HEK293 (cell line): ENCODE data around the gene CA5A.
"Not testable (repeated sequence)": the region's sequence is repeated elsewhere in the genome, so short reads cannot be mapped to it uniquely, and the experiment has no call there.

Experiments
- CTCF ChIA-PET: fragments of 350-600 bp; formaldehyde crosslinking; extraction: SDS; loops from one replicate; lab custom pipeline; 2021; ENCODE audit warnings: antibody characterized with exemption; lab: Yijun Ruan, JAX
- POLR2A ChIA-PET: fragments of 300-600 bp; formaldehyde crosslinking; extraction: SDS; loops from one replicate; lab custom pipeline; 2020; ENCODE audit warnings: antibody characterized with exemption, inconsistent platforms; lab: Yijun Ruan, JAX
- H3K27ac ChIP-seq: fragments of 200-500 bp; sonication (Bioruptor generic); 2 replicates; pipeline ENCODE4 v1.5.1; 2014; ENCODE audit warnings: low read depth, low read length, control low read depth, inconsistent platforms; ENCODE audit errors: extremely low read depth
- H3K36me3 ChIP-seq, 2 experiments: fragments of 200-500 bp in 1 of 2; sonication (Bioruptor generic) in 1 of 2; 1 replicate in 1 of 2; 2 replicates in 1 of 2; pipeline ENCODE4 v1.5.1; 2014 to 2017; ENCODE audit warnings: inconsistent platforms in 2 of 2, low read length in 2 of 2; ENCODE audit not compliant: control insufficient read depth in 2 of 2, insufficient read depth in 1 of 2
- H3K4me1 ChIP-seq: fragments of 200-500 bp; sonication (Bioruptor generic); 2 replicates; pipeline ENCODE4 v1.5.1; 2014; ENCODE audit warnings: mild to moderate bottlenecking, low read length, inconsistent platforms; ENCODE audit not compliant: control insufficient read depth, insufficient read depth
- H3K4me3 ChIP-seq: 2 replicates; pipeline ENCODE4 v1.5.1; 2011; ENCODE audit warnings: low read depth, mild to moderate bottlenecking, control low read depth, low read length, moderate library complexity
- H3K9me3 ChIP-seq: fragments of 200-500 bp; sonication (Bioruptor generic); 2 replicates; pipeline ENCODE4 v1.5.1; 2014; ENCODE audit warnings: low read depth, low read length, inconsistent platforms; ENCODE audit not compliant: control insufficient read depth, insufficient read depth
- BCL11A ChIP-seq: fragments of 450-650 bp; formaldehyde crosslinking; IDR thresholded peaks from 2 replicates; pipeline ENCODE4 v1.5.1; 2016; ENCODE audit warnings: low read depth, missing biosample characterization, missing genetic modification characterization
- GLI2 ChIP-seq: fragments of 450-650 bp; formaldehyde crosslinking; IDR thresholded peaks from 2 replicates; pipeline ENCODE4; 2017; ENCODE audit warnings: missing biosample characterization, missing genetic modification characterization, low read depth, borderline replicate concordance
- HOXA7 ChIP-seq: sonication (generic); formaldehyde crosslinking; IDR thresholded peaks from 2 replicates; pipeline ENCODE4 v1.8.1; 2022; ENCODE audit warnings: missing genetic modification reagents, borderline replicate concordance
- KLF1 ChIP-seq: fragments of 450-650 bp; formaldehyde crosslinking; IDR thresholded peaks from 2 replicates; pipeline ENCODE4 v1.5.1; 2016; ENCODE audit warnings: missing biosample characterization, missing genetic modification characterization
- MYNN ChIP-seq: fragments of 450-650 bp; formaldehyde crosslinking; IDR thresholded peaks from 2 replicates; pipeline ENCODE4 v1.5.1; 2016; ENCODE audit warnings: missing biosample characterization, missing genetic modification characterization, borderline replicate concordance
- SP2 ChIP-seq: fragments of 450-650 bp; formaldehyde crosslinking; IDR thresholded peaks from 2 replicates; pipeline ENCODE4 v1.5.1; 2016; ENCODE audit warnings: missing biosample characterization, missing genetic modification characterization
- TRIM28 ChIP-seq: IDR thresholded peaks from 2 replicates; pipeline ENCODE4 v1.6.1; 2011; ENCODE audit warnings: low read length, control low read depth, borderline replicate concordance
- YY2 ChIP-seq: fragments of 450-650 bp; formaldehyde crosslinking; IDR thresholded peaks from 2 replicates; pipeline ENCODE4 v1.5.1; 2016; ENCODE audit warnings: missing biosample characterization, missing genetic modification characterization
- ZIC2 ChIP-seq: fragments of 450-650 bp; formaldehyde crosslinking; IDR thresholded peaks from 2 replicates; pipeline ENCODE4 v1.5.1; 2016; ENCODE audit warnings: missing biosample characterization, missing genetic modification characterization
- ZNF112 ChIP-seq: fragments of 450-650 bp; formaldehyde crosslinking; IDR thresholded peaks from 2 replicates; pipeline ENCODE4 v1.5.0; 2017; ENCODE audit warnings: missing biosample characterization, missing genetic modification characterization
- ZNF266 ChIP-seq: fragments of 450-650 bp; formaldehyde crosslinking; IDR thresholded peaks from 2 replicates; pipeline ENCODE4 v1.5.1; 2016; ENCODE audit warnings: missing biosample characterization, missing genetic modification characterization, low read depth
- ZNF335 ChIP-seq: fragments of 450-650 bp; formaldehyde crosslinking; conservative IDR thresholded peaks from 2 replicates; pipeline ENCODE4 v1.5.1; 2016; ENCODE audit warnings: missing biosample characterization, missing genetic modification characterization
- ZNF350 ChIP-seq: fragments of 450-650 bp; formaldehyde crosslinking; IDR thresholded peaks from 2 replicates; pipeline ENCODE4 v1.5.0; 2017; ENCODE audit warnings: missing biosample characterization, mild to moderate bottlenecking, missing genetic modification characterization
- ZNF404 ChIP-seq: fragments of 450-650 bp; formaldehyde crosslinking; IDR thresholded peaks from 2 replicates; pipeline ENCODE4 v1.5.1; 2017; ENCODE audit warnings: missing biosample characterization, missing genetic modification characterization
- ZNF548 ChIP-seq: fragments of 450-650 bp; formaldehyde crosslinking; IDR thresholded peaks from 2 replicates; pipeline ENCODE4 v1.5.1; 2016; ENCODE audit warnings: missing biosample characterization, missing genetic modification characterization
- ZNF585B ChIP-seq: fragments of 450-650 bp; formaldehyde crosslinking; IDR thresholded peaks from 2 replicates; pipeline ENCODE4 v1.5.1; 2016; ENCODE audit warnings: missing biosample characterization, missing genetic modification characterization
- ZNF623 ChIP-seq: fragments of 450-650 bp; formaldehyde crosslinking; IDR thresholded peaks from 2 replicates; pipeline ENCODE4 v1.5.1; 2016; ENCODE audit warnings: missing biosample characterization, missing genetic modification characterization
- TF ChIP-seq, protein P1 (sequence below): fragments of 450-650 bp; formaldehyde crosslinking; IDR thresholded peaks from 2 replicates; pipeline ENCODE4 v1.5.1; 2016; ENCODE audit warnings: missing biosample characterization, missing genetic modification characterization
- TF ChIP-seq, protein P2 (sequence below): fragments of 450-650 bp; formaldehyde crosslinking; IDR thresholded peaks from 2 replicates; pipeline ENCODE4 v1.5.1; 2016; ENCODE audit warnings: missing biosample characterization, missing genetic modification characterization
- TF ChIP-seq, protein P3 (sequence below): fragments of 450-650 bp; formaldehyde crosslinking; IDR thresholded peaks from 2 replicates; pipeline ENCODE4 v1.5.1; 2016; ENCODE audit warnings: missing biosample characterization, missing genetic modification characterization, borderline replicate concordance

The CA5A gene

GRCh38 chr16:87934752-87935425, 1.4 kb downstream of the CA5A start:
- CTCF ChIA-PET: interaction anchor here (0.7 to 1.1 kb wide), 2 partner anchors 63 to 1452 kb away, joined by 3 read pairs; no protein-coding TSS in a partner anchor
- H3K36me3 ChIP-seq, POLR2A ChIA-PET, H3K27ac ChIP-seq, H3K4me1 ChIP-seq, H3K4me3 ChIP-seq, H3K9me3 ChIP-seq: not testable (repeated sequence)

DNA sequence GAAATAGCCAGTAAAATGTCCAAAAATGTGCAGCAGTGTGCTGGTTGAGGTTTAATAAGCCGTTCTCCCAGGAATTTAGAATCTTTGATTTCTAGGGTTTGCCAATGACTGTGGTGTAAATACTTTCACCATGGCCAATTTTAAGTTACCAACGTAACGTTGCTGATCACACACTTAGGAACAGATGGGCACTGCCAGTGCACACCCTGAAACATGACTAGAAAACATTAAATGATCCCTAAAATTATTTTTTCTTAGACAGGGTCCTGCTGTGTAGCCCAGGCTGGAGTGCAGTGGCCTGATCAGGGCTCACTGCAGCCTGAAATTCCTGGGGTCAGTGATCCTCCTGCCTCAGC, 3.2 kb downstream of the CA5A start:
- no peak overlapping the region for H3K27ac ChIP-seq
- no peak overlapping the region for H3K4me3 ChIP-seq
- H3K36me3 ChIP-seq: no peaks in the 10 kb centered on the region
- CTCF ChIA-PET: interaction anchor here (0.6 kb wide), 1 partner anchor 130 kb away, joined by 3 read pairs; no protein-coding TSS in a partner anchor
- no peaks in the 10 kb centered on the region for H3K4me1 ChIP-seq
- TF ChIP-seq ZNF404 (tag by site-specific recombination): no peak
- peak; percentile 90 for TF ChIP-seq ZNF112 (tag by site-specific recombination)
- no peak for TF ChIP-seq TRIM28
- TF ChIP-seq ZNF585B (tag by site-specific recombination): no peak
- POLR2A ChIA-PET: no interaction called here
- H3K9me3 ChIP-seq: no peaks in the 10 kb centered on the region

- CTCF ChIA-PET: interaction anchor here (0.6 kb wide), 1 partner anchor 131 kb away, joined by 3 read pairs; no protein-coding TSS in a partner anchor
- H3K4me1 ChIP-seq, POLR2A ChIA-PET, H3K36me3 ChIP-seq, H3K4me3 ChIP-seq, H3K9me3 ChIP-seq, H3K27ac ChIP-seq: not testable (repeated sequence)
These were observed 3.7 kb downstream of the CA5A start for GRCh38 chr16:87932475-87933139.

DNA sequence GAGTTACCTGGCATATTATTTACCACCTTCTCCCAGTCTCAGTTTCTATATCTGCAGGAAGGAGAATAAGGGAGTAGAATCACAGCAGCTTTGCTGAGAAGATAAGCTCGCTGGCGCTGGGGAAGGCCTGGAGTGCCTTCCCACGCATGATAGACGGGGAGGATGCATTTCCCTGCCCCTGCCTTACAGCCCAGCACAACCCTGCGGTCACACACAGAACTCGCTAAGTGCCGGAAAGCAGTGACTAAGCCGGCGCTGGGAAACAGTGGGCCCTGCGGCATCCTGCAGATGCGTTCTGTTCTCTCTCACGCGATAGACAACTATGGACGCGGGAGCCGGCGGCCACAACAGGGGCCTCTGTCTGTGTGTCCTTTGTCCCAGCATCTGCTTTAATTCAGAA, 4.8 kb downstream of the CA5A start:
- ChIA-PET POLR2A (no interaction called here), CTCF (no interaction called here)
- Histone ChIP-seq H3K9me3 (no peaks in the 10 kb centered on the region), H3K27ac (no peak overlapping the region), H3K4me1 (no peaks in the 10 kb centered on the region), H3K4me3 (no peak overlapping the region), H3K36me3 (no peaks in the 10 kb centered on the region)
- TF ChIP-seq BCL11A (no peak), ZNF548 (tag by site-specific recombination) (no peak), ZNF623 (tag by site-specific recombination) (no peak), YY2 (tag by site-specific recombination) (no peak), KLF1 (no peak), MYNN (tag by site-specific recombination) (no peak), HOXA7 (CRISPR knock-in tag) (no peak), SP2 (tag by site-specific recombination) (no peak), ZNF266 (no peak), GLI2 (tag by site-specific recombination) (no peak), ZNF350 (no peak), ZNF335 (no peak), ZIC2 (tag by site-specific recombination) (no peak)
- TF ChIP-seq, protein P1, sequence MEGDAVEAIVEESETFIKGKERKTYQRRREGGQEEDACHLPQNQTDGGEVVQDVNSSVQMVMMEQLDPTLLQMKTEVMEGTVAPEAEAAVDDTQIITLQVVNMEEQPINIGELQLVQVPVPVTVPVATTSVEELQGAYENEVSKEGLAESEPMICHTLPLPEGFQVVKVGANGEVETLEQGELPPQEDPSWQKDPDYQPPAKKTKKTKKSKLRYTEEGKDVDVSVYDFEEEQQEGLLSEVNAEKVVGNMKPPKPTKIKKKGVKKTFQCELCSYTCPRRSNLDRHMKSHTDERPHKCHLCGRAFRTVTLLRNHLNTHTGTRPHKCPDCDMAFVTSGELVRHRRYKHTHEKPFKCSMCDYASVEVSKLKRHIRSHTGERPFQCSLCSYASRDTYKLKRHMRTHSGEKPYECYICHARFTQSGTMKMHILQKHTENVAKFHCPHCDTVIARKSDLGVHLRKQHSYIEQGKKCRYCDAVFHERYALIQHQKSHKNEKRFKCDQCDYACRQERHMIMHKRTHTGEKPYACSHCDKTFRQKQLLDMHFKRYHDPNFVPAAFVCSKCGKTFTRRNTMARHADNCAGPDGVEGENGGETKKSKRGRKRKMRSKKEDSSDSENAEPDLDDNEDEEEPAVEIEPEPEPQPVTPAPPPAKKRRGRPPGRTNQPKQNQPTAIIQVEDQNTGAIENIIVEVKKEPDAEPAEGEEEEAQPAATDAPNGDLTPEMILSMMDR (tag by site-specific recombination): no peak
- TF ChIP-seq, protein P2, sequence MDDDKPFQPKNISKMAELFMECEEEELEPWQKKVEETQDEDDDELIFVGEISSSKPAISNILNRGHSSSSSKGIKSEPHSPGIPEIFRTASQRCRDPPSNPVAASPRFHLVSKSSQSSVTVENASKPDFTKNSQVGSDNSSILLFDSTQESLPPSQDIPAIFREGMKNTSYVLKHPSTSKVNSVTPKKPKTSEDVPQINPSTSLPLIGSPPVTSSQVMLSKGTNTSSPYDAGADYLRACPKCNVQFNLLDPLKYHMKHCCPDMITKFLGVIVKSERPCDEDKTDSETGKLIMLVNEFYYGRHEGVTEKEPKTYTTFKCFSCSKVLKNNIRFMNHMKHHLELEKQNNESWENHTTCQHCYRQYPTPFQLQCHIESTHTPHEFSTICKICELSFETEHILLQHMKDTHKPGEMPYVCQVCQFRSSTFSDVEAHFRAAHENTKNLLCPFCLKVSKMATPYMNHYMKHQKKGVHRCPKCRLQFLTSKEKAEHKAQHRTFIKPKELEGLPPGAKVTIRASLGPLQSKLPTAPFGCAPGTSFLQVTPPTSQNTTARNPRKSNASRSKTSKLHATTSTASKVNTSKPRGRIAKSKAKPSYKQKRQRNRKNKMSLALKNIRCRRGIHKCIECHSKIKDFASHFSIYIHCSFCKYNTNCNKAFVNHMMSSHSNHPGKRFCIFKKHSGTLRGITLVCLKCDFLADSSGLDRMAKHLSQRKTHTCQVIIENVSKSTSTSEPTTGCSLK (tag by site-specific recombination): no peak
- TF ChIP-seq, protein P3, sequence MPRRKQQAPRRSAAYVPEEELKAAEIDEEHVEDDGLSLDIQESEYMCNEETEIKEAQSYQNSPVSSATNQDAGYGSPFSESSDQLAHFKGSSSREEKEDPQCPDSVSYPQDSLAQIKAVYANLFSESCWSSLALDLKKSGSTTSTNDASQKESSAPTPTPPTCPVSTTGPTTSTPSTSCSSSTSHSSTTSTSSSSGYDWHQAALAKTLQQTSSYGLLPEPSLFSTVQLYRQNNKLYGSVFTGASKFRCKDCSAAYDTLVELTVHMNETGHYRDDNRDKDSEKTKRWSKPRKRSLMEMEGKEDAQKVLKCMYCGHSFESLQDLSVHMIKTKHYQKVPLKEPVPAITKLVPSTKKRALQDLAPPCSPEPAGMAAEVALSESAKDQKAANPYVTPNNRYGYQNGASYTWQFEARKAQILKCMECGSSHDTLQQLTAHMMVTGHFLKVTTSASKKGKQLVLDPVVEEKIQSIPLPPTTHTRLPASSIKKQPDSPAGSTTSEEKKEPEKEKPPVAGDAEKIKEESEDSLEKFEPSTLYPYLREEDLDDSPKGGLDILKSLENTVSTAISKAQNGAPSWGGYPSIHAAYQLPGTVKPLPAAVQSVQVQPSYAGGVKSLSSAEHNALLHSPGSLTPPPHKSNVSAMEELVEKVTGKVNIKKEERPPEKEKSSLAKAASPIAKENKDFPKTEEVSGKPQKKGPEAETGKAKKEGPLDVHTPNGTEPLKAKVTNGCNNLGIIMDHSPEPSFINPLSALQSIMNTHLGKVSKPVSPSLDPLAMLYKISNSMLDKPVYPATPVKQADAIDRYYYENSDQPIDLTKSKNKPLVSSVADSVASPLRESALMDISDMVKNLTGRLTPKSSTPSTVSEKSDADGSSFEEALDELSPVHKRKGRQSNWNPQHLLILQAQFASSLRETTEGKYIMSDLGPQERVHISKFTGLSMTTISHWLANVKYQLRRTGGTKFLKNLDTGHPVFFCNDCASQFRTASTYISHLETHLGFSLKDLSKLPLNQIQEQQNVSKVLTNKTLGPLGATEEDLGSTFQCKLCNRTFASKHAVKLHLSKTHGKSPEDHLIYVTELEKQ (tag by site-specific recombination): no peak
